ENCODE data around the gene IFNAR2. TPM values are rescaled to one million over a fixed set of nuclear protein-coding genes. Genes with fewer than 3 reads are reported as not detected.

Gene IFNAR2
- total RNA-seq, 1 donor from 2014 or later = 23.3 TPM

- H3K9me3 Mint-ChIP-seq (ENCODE audit: unreplicated experiment) = peaks cover 2% of the 10 kb centered on the region
- H3K79me2 ChIP-seq (ENCODE audit: insufficient read depth, low read length) = peaks cover 2% of the 10 kb centered on the region
- H3K4me3 ChIP-seq (ENCODE audit: insufficient read depth, low read depth, low read length) = no peak overlapping the region
Measured at GRCh38 chr21:33244082-33244778, 14.5 kb downstream of the IFNAR2 start.

DNA sequence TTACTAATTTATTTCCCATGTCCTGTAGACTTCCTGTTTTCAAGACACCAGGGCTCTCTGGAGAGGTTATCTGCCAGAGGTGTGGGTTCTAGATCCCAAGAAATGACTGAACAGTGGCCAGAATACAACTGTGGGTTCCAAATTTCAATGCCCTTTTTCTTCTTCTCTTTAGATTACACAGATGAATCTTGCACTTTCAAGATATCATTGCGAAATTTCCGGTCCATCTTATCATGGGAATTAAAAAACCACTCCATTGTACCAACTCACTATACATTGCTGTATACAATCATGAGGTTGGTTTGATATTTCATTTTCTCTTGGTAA lies 15.0 kb downstream of the IFNAR2 start:
- H3K9me3 Mint-ChIP-seq (ENCODE audit: unreplicated experiment) = peaks cover 2% of the 10 kb centered on the region
- H3K27ac ChIP-seq (ENCODE audit: low read depth, low read length) = no peak overlapping the region

More at GRCh38 chr21:33244082-33244778, 14.5 kb downstream of the IFNAR2 start:
- Histone ChIP-seq H3K4me1 (ENCODE audit: insufficient read depth, low read length) (no peaks in the 10 kb centered on the region), H3K4me2 (ENCODE audit: low read length) (no peak overlapping the region), H3K27ac (ENCODE audit: low read depth, low read length) (no peak overlapping the region), H3K9me3 (ENCODE audit: insufficient read depth, low read depth, low read length) (no peaks in the 10 kb centered on the region), H2AFZ (ENCODE audit: low read depth, low read length) (no peak overlapping the region), H3K9ac (ENCODE audit: low read length) (no peak overlapping the region), H3K27me3 (ENCODE audit: insufficient read depth, low read length) (no peaks in the 10 kb centered on the region), H4K20me1 (ENCODE audit: insufficient read depth, low read length) (peaks cover 8% of the 10 kb centered on the region), H3K36me3 (ENCODE audit: insufficient read depth, low read length) (peaks cover 13% of the 10 kb centered on the region)
- FAIRE-seq = no peak
- Mint-ChIP-seq H3K4me1 (ENCODE audit: low read depth, unreplicated experiment) (peaks cover 4% of the 10 kb centered on the region), H3K4me3 (ENCODE audit: unreplicated experiment) (no peak overlapping the region), H3K27me3 (ENCODE audit: low read depth, unreplicated experiment) (no peaks in the 10 kb centered on the region), H3K36me3 (ENCODE audit: low read depth, unreplicated experiment) (peaks cover 27% of the 10 kb centered on the region), H3K27ac (ENCODE audit: unreplicated experiment) (no peak overlapping the region)
- peak; percentile 74 for DNase-seq (ENCODE audit: low read depth)
- TF ChIP-seq EZH2 (IDR thresholded peaks at IDR 0.05; ENCODE audit: insufficient read depth, low read length) = no peak
- TF ChIP-seq, protein P1, sequence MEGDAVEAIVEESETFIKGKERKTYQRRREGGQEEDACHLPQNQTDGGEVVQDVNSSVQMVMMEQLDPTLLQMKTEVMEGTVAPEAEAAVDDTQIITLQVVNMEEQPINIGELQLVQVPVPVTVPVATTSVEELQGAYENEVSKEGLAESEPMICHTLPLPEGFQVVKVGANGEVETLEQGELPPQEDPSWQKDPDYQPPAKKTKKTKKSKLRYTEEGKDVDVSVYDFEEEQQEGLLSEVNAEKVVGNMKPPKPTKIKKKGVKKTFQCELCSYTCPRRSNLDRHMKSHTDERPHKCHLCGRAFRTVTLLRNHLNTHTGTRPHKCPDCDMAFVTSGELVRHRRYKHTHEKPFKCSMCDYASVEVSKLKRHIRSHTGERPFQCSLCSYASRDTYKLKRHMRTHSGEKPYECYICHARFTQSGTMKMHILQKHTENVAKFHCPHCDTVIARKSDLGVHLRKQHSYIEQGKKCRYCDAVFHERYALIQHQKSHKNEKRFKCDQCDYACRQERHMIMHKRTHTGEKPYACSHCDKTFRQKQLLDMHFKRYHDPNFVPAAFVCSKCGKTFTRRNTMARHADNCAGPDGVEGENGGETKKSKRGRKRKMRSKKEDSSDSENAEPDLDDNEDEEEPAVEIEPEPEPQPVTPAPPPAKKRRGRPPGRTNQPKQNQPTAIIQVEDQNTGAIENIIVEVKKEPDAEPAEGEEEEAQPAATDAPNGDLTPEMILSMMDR (IDR thresholded peaks at IDR 0.05; ENCODE audit: insufficient read depth, low read depth, low read length) = no peak

More for the DNA sequence above, 15.0 kb downstream of the IFNAR2 start:
- H3K79me2 ChIP-seq (ENCODE audit: insufficient read depth, low read length) = no peaks in the 10 kb centered on the region
- peaks cover 13% of the 10 kb centered on the region for H3K36me3 ChIP-seq (ENCODE audit: insufficient read depth, low read length)
- TF ChIP-seq, protein P1 (IDR thresholded peaks at IDR 0.05; ENCODE audit: insufficient read depth, low read depth, low read length) = no peak
- TF ChIP-seq EZH2 (IDR thresholded peaks at IDR 0.05; ENCODE audit: insufficient read depth, low read length) = no peak
- Mint-ChIP-seq H3K27ac (ENCODE audit: unreplicated experiment) (no peak overlapping the region), H3K27me3 (ENCODE audit: low read depth, unreplicated experiment) (no peaks in the 10 kb centered on the region), H3K4me3 (ENCODE audit: unreplicated experiment) (no peak overlapping the region), H3K4me1 (ENCODE audit: low read depth, unreplicated experiment) (peaks cover 3% of the 10 kb centered on the region), H3K36me3 (ENCODE audit: low read depth, unreplicated experiment) (peaks cover 27% of the 10 kb centered on the region)
- no peak overlapping the region for H2AFZ ChIP-seq (ENCODE audit: low read depth, low read length)
- no peaks in the 10 kb centered on the region for H3K4me1 ChIP-seq (ENCODE audit: insufficient read depth, low read length)
- no peak overlapping the region for H3K4me2 ChIP-seq (ENCODE audit: low read length)
- H4K20me1 ChIP-seq (ENCODE audit: insufficient read depth, low read length) = peaks cover 6% of the 10 kb centered on the region
- FAIRE-seq (no peak), DNase-seq (ENCODE audit: low read depth) (no peak)
- H3K27me3 ChIP-seq (ENCODE audit: insufficient read depth, low read length) = no peaks in the 10 kb centered on the region
- H3K9ac ChIP-seq (ENCODE audit: low read length) = no peak overlapping the region
- H3K9me3 ChIP-seq (ENCODE audit: insufficient read depth, low read depth, low read length) = no peaks in the 10 kb centered on the region
- no peak overlapping the region for H3K4me3 ChIP-seq (ENCODE audit: insufficient read depth, low read depth, low read length)
